HG02981 (cell line): ENCODE results near the gene FKBP5.
"Not testable (repeated sequence)": the region's sequence is repeated elsewhere in the genome, so short reads cannot be mapped to it uniquely, and the experiment has no call there.

Experiments
- ATAC-seq: cut with Tn5 transposase; IDR thresholded peaks from one replicate; pipeline ENCODE4 v1.9.1; 2021; ENCODE audit warnings: mild to moderate bottlenecking, moderate library complexity; ENCODE audit not compliant: unreplicated experiment

FKBP5 gene

DNA sequence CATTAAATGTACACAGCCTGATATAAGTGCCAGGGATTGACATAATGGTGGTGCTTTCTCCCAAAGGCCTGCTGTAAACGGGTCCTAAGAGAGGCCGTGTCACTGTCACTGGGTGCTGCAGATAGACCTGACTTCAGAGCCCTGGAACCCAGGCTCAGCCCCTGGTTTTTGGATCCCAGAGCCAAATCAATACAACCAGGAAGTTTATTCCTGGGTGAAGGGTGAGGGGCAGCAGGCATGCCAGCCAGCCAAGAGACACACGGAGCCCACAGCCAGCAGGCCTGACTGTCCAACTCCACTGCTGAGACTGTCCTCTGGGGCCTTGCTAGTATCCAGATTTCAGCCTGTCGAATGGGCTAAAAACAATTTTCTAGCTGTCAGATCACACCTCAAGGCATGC lies 35.3 kb upstream of the FKBP5 start:
- ATAC-seq = no peak

- no peak for ATAC-seq
Observed at GRCh38 chr6:35723587-35723986, 34.9 kb upstream of the FKBP5 start.

DNA sequence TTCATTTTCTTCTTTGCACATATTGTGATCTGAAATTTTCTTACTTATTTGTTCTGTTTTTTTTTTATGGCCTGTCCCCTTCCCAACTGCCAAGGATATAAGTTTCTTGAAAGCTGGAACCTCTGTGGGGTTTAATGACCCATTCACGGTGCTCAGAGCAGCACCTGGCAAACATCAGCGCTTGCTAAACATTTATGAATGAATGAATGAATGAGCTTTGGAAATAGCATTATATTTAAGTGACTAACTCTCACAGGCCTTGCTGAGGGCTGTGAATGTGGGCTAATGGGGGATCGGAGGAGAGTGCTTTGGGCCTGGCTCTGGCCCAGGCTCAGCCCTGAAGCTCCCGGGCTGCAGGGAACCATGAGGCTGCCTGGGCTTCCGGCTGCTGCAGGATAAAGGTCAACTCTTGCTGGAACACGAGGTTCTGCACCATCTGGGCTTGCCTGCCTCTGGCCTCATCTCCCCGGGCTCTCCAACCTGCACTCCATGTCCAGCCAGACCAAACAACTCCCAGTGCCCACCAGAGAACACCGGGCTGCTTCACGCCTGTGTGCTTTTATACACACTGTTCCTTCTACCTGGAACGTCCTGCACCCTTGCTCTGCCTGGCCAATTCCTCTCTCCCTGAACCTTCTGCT lies 33.5 kb upstream of the FKBP5 start:
- no peak for ATAC-seq

- ATAC-seq = peak; percentile 49
Observed at GRCh38 chr6:35719830-35720733, 31.4 kb upstream of the FKBP5 start.

- ATAC-seq = peak; percentile 39
Observed at GRCh38 chr6:35719404-35719829, 30.7 kb upstream of the FKBP5 start.

GRCh38 chr6:35718911-35719381 lies 30.2 kb upstream of the FKBP5 start:
- ATAC-seq = no peak

- ATAC-seq = no peak
Observed at GRCh38 chr6:35718375-35718736, 29.6 kb upstream of the FKBP5 start.

GRCh38 chr6:35717449-35718374 lies 29.0 kb upstream of the FKBP5 start:
- ATAC-seq = no peak

- ATAC-seq = no peak
Observed at GRCh38 chr6:35716798-35717197, 28.1 kb upstream of the FKBP5 start.

DNA sequence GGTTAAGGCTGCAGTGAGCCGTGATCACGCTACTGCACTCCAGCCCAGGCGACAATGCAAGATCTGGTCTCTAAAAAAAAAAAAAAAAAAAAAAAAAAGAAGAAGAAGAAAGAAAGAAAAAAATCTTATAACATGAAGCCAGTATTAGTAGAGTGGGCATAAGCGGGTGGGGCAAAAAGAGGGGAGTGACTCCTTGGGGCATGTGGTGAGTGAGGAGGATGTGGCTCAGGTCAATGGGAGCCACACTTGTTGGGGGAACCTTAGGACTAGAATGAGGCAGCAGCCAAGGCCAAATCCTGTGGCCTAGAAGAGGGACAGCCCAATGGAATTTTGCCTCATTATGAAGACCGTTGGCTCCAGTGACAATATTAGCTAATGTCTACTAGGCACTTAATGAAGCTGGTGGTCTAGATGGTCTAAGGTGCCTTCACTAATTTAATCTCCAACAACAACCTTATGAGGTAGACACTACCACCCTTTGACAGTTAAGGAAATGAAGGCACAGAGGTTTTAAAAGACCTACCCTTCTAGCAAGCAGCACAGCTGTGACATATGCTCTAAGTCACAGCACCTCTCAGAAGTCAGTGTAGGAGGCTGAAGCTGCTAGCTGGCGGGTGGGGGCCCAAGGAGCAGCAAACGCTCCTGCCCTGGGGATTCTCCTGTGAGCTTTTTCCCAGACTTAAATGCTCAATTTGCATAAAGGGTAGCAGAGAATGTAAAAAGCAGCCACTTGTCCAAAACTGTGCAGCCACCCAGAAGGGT lies 24.5 kb upstream of the FKBP5 start:
- no peak for ATAC-seq

GRCh38 chr6:35711731-35712130 lies 23.0 kb upstream of the FKBP5 start:
- no peak for ATAC-seq

- no peak for ATAC-seq
Observed at GRCh38 chr6:35710241-35710847, 21.6 kb upstream of the FKBP5 start.

GRCh38 chr6:35708585-35708984 lies 19.9 kb upstream of the FKBP5 start:
- ATAC-seq = no peak

GRCh38 chr6:35707714-35708407 lies 19.1 kb upstream of the FKBP5 start:
- no peak for ATAC-seq

GRCh38 chr6:35706468-35706867 lies 17.8 kb upstream of the FKBP5 start:
- ATAC-seq = no peak

DNA sequence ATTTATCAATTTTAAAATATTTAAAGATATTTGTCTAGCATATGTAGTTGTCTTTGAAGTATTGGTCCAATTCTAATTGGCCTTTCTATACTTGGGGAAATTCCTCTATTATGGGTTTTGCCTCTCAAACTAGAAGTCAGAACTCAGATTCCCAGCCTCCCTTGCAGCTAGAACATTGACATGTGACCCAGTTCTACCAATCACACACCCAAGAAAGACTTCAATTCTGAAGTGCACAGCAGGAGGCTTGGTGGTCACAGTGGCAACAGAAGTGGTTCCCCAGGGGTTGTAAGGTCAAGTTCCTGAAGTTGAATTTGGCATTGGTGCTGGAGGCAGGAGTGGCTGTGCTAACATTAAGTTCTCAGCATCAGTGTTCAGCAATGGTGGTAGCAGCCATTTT lies 14.8 kb upstream of the FKBP5 start:
- no peak for ATAC-seq

DNA sequence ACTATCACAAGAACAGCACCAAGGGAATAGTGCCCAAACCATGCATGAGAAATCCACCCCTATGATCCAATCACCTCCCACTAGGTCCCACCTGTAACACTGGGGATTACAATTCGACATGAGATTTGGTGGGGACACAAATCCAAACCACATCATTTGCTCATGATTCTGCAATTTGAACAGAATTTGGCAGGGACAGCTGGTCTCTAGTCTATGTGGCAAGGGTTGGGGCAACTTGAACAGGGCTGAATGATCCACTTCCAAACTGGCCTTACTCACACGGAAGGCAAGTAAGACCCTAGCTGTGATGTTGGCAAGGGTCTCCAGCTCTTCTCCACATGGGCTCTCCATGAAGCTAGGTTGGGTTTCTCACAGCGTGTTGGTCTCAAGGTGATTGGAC lies 10.1 kb upstream of the FKBP5 start:
- ATAC-seq = no peak

DNA sequence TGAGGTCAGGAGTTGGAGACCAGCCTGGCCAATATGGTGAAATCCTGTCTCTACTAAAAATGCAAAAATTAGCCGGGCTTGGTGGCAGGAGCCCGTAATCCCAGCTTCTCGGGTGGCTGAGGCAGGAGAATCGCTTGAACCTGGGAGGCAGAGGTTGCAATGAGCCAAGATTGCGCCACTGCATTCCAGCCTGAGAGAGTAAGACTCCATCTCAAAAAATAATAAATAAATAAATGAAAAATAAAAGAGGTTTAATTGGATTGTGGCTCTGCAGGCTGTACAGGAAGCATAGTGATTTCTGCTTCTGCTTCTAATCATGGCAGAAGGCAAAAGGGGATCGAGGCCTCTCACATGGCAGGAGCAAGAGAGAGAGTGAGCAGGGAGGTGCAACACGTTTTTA lies 9.7 kb upstream of the FKBP5 start:
- not testable (repeated sequence) for ATAC-seq

- ATAC-seq = no peak
Observed at GRCh38 chr6:35694462-35694861, 5.7 kb upstream of the FKBP5 start.
